ENCODE data around the gene DNAH6.

GRCh38 chr2:84793641-84794040 lies 277.3 kb downstream of the DNAH6 start:
- TF ChIP-seq, protein P1, sequence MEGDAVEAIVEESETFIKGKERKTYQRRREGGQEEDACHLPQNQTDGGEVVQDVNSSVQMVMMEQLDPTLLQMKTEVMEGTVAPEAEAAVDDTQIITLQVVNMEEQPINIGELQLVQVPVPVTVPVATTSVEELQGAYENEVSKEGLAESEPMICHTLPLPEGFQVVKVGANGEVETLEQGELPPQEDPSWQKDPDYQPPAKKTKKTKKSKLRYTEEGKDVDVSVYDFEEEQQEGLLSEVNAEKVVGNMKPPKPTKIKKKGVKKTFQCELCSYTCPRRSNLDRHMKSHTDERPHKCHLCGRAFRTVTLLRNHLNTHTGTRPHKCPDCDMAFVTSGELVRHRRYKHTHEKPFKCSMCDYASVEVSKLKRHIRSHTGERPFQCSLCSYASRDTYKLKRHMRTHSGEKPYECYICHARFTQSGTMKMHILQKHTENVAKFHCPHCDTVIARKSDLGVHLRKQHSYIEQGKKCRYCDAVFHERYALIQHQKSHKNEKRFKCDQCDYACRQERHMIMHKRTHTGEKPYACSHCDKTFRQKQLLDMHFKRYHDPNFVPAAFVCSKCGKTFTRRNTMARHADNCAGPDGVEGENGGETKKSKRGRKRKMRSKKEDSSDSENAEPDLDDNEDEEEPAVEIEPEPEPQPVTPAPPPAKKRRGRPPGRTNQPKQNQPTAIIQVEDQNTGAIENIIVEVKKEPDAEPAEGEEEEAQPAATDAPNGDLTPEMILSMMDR (IDR thresholded peaks at IDR 0.05), result no peak
- TF ChIP-seq POLR2A (IDR thresholded peaks at IDR 0.05), result no peak
- no peak for TF ChIP-seq EP300 (IDR thresholded peaks at IDR 0.05)
- no peak for TF ChIP-seq POLR2AphosphoS5 (IDR thresholded peaks at IDR 0.05)
